Activated CD4-positive, alpha-beta T cell treated with anti-CD3 and anti-CD28 coated beads, Interleukin-2, amount 50 U/mL, for 24 hours (primary cell): ENCODE measurements around the gene GOLGA8N.
"Not testable (repeated sequence)": the region's sequence is repeated elsewhere in the genome, so short reads cannot be mapped to it uniquely, and the experiment has no call there.

Experiments used
- DNase-seq, 2 donors: peaks; one replicate each; pipeline ENCODE4 v3.0.0-alpha.2; 2020; ENCODE audit warnings: low read depth in 1 of 2, low spot score in 1 of 2

Gene GOLGA8N

DNA sequence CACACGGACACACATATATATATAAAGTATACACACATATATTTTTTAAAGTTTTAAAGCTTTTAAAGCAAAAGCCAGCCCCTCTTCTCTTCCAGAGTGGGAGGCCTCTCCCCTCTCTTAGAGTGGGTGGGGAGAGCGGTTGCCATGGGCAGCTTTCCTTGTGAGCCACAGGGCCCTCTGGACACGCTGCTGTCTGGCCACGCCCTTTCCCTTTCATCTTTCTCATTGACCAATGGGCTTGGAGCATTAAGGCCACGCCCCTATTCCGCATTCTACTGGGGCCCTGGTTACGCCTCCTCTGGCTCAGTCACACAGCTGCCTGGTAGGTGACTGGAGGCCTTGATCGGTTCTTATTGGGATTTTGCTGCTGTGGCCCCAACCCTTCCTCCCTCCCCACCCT is at the start of gene GOLGA8N:
TSS of gene GOLGA8N (plus strand) at position 306 of the 400 bp plus-strand sequence.
- DNase-seq, result not testable (repeated sequence)

GRCh38 chr15:32543456-32543855 is 49.8 kb upstream of the GOLGA8N start:
- not testable (repeated sequence) for DNase-seq

DNA sequence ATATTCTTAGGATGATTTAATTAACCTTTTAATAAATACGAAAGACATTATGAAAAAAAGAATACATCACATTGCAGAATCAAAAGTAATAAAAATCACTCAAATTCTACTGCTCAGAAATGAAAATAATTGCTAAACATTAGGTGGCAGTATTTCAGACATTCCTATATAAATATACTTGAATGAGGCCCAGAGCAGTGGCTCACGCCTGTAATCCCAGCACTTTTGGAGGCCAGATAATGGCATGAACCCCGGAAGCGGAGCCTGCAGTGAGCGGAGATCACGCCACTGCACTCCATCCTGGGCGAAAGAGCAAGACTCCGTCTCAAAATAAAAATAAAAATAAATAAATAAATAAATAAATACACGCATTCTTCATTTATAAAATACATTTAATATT is 48.1 kb upstream of the GOLGA8N start:
- DNase-seq, result not testable (repeated sequence)

- not testable (repeated sequence) for DNase-seq
These were observed 38.7 kb upstream of the GOLGA8N start for GRCh38 chr15:32554587-32554986.

DNA sequence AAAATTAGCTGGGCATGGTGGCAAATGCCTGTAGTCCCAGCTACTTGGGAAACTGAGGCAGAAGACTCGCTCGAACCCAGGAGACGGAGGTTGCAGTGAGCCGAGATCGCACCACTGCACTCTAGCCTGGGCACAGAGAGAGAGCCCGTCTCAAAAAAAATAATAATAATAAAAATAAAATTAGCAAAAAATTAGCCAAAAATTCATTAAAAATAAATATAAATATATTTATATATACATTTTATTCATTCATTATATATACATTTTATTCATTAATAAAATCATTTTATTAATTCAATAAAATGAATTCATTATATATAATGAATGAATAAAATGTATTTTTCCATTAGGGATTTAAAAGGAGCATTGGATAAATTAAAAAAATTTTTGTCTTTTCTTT is 31.1 kb upstream of the GOLGA8N start:
- DNase-seq, result not testable (repeated sequence)

GRCh38 chr15:32568988-32569387 is 24.3 kb upstream of the GOLGA8N start:
- not testable (repeated sequence) for DNase-seq

DNA sequence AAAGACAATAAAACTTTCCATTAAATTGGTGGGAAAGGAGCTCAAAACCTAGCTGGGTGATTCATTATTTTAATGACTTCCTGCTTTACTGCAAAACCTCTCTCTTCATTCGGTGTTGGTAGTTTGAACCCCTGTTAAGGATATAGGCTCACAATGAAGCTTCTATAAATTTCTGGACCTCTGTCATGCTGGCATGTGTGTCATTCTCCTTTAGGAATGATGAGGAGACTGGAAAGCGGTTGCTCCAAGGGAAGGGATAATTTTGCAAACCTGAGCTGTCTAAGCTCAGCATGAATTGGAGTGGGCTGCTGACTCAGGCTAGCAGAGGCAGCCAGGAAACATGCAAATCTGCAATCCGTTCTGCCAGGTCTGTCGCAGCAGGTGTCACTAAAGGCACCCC is 14.8 kb upstream of the GOLGA8N start:
- DNase-seq, result not testable (repeated sequence)

- not testable (repeated sequence) for DNase-seq
These were observed 7.4 kb upstream of the GOLGA8N start for GRCh38 chr15:32585844-32586243.

DNA sequence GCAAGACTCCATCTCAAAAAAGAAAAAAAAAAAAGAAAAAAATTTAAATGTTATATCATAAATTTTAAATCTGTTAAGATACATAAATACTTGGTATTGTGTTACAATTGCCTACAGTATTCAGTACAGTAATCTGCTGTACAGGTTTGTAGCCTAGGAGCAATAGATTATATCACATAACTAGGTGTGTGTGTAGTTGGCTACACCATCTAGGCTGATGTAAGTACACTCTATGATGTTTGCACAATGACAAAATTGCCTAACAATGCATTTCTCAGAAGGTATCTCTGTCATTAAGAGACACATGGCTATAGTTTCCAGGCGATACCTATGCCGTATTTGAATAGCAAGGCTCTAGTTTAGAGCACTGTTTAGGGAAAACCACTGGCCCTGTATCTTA is 16.3 kb downstream of the GOLGA8N start:
- not testable (repeated sequence) for DNase-seq

DNA sequence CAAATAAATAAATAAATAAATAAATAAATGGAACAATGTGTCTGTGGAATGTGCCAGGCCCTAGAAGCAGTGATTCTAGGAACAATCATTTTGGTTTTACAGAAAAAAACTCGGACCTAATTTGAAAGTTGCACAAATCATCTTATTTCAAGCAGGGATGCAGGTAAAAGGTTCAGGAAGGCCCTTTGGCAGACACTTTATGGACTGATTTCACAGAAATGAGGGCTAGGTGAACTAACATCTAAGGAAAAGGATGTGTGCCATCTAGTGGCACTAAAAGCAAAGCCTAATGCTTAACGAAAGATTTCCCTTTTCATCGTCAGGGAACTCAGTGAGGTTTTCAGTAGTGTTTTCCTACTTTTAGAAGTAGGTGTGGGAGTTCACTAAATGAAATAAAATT is 17.5 kb downstream of the GOLGA8N start:
- not testable (repeated sequence) for DNase-seq

DNA sequence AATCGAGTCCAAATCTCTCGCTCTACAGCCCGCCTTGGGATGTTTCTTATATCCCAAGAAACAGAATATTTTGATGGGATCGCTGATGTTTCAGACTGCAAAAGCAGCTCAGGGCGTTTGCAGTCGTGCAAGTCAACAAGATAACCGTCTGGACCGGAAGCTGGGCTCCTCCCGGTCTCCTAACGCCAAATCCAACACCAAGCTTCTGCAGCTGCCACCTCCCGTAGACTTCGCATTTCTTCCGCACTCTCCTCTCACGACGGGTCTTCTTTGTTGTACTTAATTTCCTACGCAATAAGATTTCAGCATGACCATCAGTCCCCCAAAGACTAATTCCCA is 21.4 kb downstream of the GOLGA8N start:
- not testable (repeated sequence) for DNase-seq

GRCh38 chr15:32615051-32615870 is 22.0 kb downstream of the GOLGA8N start, which contains the start of gene ARHGAP11A:
Gene ARHGAP11A (plus strand): TSS chr15:32615504. CDS start chr15:32616212, 708 bp downstream.
- DNase-seq, result peak; percentile 59 to 74

- not testable (repeated sequence) for DNase-seq
These were observed 22.7 kb downstream of the GOLGA8N start for GRCh38 chr15:32615871-32616426.

GRCh38 chr15:32636410-32636809 is 43.2 kb downstream of the GOLGA8N start:
- DNase-seq, result no peak

DNA sequence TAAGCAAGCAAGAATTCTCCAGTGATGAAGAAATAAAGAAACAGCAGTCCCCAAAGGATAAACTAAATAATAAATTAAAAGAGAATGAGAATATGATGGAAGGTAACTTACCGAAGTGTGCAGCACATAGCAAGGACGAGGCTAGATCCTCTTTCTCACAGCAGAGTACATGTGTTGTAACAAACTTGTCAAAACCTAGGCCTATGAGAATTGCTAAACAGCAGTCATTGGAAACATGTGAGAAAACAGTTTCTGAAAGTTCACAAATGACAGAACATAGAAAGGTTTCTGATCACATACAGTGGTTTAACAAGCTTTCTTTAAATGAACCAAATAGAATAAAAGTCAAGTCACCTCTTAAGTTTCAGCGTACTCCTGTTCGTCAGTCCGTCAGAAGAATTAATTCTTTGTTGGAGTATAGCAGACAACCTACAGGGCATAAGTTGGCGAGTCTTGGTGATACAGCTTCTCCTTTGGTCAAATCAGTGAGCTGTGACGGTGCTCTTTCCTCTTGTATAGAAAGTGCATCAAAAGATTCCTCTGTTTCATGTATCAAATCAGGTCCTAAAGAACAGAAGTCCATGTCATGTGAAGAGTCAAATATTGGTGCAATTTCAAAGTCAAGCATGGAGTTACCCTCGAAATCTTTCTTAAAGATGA is 43.8 kb downstream of the GOLGA8N start:
- DNase-seq, result no peak

GRCh38 chr15:32637704-32638103 is 44.4 kb downstream of the GOLGA8N start:
- no peak for DNase-seq

- no peak for DNase-seq
These were observed 48.3 kb downstream of the GOLGA8N start, which contains the start of gene SCG5 for GRCh38 chr15:32641517-32642059. Gene SCG5 (plus strand): TSS chr15:32641710. CDS start chr15:32643593, 1,883 bp downstream.

DNA sequence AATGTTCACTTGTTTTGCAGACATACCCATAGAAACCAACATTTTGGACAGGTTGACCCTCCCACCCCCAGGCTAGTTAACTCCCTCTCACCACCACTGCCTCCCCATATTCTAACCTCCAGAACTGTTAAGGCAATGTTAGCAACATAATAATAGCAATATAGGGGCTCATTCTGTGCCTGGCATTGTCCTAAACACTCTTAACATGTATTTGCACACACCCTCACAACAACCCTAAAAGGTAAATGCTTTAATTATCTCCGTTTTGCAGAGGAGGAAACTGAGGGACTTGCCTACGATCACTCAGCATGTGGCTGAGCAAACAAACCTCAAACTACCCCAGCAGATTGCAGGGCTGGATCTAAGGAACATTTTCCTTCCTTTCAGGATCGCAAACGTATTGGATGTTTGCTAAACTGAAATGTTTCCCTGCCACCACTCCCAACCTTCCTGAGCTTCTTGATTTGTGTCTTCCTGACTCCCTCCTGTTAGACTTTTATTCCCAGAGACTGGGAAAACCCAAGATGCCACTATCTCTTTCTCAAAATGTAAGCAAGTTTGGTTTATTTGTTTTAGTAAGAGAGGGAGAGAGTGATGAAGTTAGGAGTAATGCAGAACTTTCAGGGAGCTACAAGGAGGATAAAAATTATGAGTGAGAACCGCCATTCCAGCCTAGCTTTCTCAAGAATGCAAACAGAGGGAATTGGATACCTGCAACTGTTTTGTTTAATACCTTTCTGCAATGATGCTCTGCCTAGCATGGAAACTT is 49.6 kb downstream of the GOLGA8N start:
- DNase-seq, result no peak

DNA sequence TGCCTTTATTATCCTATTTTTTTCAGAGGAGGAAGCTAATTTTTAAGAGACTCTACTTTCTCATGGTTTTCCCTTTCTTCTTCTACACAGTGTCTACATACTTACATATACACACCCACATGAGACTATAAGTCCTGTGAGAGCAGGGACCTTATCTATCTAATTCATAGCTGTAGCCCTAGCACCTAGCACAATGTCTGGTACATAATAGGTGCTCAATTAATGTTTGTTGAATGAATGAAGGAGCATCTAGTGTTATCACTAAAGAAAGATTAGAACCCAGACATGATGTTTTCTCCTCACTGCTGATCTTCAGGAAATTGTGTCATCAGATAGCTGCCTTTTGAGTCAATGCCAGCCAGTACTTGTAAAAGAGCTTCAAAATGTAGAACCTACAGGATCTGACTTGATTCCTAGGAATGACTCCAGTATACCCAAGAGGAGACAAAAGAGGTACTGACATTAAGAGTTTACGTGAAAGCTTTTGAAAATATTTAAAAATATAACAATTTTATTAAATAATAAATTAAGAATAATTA is 50.7 kb downstream of the GOLGA8N start:
- DNase-seq, result no peak

- DNase-seq, result no peak
These were observed 53.0 kb downstream of the GOLGA8N start for GRCh38 chr15:32646291-32646690.

DNA sequence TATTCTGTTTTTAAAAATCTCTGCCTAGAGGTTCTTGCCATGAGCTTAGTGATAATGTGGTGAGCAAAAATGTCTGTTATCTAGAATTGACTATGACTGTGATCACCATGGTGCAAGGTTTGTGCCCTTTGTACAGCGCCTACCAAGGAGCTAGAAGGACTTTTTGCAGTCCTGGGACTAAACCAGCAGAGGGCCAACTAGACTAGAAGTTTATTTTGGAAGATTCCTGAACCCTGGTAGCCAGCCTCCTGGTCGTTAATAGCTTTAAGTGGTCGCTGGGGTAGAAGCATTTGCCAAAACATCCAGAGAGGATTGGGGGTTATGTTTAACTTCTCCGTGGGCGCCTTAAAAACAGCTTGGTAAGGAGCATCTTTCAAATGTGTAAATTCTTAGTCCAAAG is 56.1 kb downstream of the GOLGA8N start:
- no peak for DNase-seq
